Activated gamma-delta T cell treated with anti-CD3 and anti-CD28 coated beads, Interleukin-2, amount 50 U/mL, for 16 hours (primary cell): ENCODE measurements around the gene MED23.
"Not testable (repeated sequence)": the region's sequence is repeated elsewhere in the genome, so short reads cannot be mapped to it uniquely, and the experiment has no call there.

Experiments used
- DNase-seq: peaks from one replicate; pipeline ENCODE4 v3.0.0-alpha.2; 2020; ENCODE audit warnings: low read depth

Gene MED23

DNA sequence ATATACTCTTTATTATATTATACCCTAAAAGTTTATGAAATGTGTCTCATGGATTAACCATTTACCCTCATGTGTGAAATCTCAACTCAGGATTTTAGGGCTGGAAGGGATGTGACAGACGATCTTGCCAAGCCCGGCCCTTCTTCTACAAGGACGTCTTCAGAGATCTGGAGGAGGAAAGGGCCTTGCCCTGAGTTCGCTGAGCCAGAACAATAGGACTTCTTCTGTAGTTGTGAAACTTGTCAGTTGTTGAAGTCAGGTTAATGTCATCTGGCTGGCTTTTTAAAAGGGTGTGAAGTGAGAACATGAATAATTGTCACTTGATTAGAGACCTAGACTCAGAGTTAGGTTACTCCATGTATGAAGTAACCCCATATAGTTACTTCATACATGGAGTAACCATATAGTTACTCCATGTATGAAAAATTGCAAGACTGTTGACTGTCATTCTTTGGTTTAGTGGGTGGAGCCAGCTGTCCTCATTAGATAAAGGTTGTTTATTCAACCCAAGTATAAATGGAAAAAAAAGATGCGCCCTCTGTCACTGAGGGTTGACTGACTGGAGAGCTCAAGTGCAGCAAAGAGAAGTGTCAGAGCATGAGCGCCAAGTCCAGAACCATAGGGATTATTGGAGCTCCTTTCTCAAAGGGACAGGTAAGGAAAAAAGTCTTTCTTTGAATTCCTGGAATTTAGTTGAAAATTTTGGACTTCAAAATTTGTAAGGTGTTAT, 55.2 kb downstream of the MED23 start, which contains the start of gene ARG1:
Gene ARG1, plus strand, starts transcription at position 541 of the 730 bp plus-strand sequence. Its CDS starts 57 bp downstream, at position 598.
- DNase-seq = no peak

- DNase-seq = no peak
Observed at GRCh38 chr6:131568726-131569125, 59.3 kb downstream of the MED23 start.

GRCh38 chr6:131565056-131565455, 63.0 kb downstream of the MED23 start:
- no peak for DNase-seq

- DNase-seq = no peak
Observed at GRCh38 chr6:131561925-131562707, 65.9 kb downstream of the MED23 start.

- DNase-seq = no peak
Observed at GRCh38 chr6:131558922-131559321, 69.1 kb downstream of the MED23 start.

GRCh38 chr6:131555992-131556391, 72.0 kb downstream of the MED23 start:
- no peak for DNase-seq

DNA sequence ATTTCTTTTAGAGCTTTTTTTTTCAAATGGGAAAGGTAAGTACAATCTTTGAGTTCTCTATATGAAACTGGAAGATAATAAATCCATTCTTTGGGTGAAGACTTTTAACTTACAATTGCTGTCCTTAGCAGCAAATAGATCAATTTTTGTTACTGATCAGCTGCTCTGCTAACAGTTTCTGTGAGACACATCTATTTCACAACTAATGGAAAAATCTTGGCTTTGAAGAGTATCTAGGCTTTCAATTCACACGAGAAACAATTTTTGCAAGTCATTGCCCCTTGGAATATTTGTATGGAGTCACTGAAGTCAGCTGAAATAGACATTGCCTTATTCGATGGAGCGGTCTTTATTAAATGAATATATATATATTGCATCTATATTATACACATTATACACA, 75.5 kb downstream of the MED23 start:
- DNase-seq = no peak

- no peak for DNase-seq
Observed at GRCh38 chr6:131551902-131552301, 76.1 kb downstream of the MED23 start.

- DNase-seq = no peak
Observed at GRCh38 chr6:131549811-131550210, 78.2 kb downstream of the MED23 start.

DNA sequence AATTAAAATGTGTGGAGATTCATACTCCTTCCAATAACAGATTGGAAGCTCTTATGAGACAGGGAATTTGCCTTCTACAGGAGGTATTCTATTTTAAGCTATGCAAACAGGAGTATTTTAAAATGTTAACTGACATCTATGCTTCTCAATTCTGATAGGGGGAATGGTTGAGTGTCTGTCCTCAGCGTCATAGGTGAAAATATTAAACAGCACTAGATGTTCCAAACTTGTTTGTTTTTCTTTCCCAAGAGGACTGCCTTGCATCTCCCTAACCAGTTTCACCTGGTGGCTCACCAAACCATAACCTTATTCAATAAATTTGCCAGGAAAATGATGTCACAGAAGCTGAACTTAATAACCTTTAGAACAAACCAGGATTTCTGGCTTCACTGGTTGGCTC, 79.6 kb downstream of the MED23 start:
- no peak for DNase-seq

GRCh38 chr6:131547488-131547887, 80.6 kb downstream of the MED23 start:
- DNase-seq = no peak

GRCh38 chr6:131545317-131545716, 82.7 kb downstream of the MED23 start:
- DNase-seq = no peak

GRCh38 chr6:131538615-131539014, 89.4 kb downstream of the MED23 start:
- DNase-seq = not testable (repeated sequence)

DNA sequence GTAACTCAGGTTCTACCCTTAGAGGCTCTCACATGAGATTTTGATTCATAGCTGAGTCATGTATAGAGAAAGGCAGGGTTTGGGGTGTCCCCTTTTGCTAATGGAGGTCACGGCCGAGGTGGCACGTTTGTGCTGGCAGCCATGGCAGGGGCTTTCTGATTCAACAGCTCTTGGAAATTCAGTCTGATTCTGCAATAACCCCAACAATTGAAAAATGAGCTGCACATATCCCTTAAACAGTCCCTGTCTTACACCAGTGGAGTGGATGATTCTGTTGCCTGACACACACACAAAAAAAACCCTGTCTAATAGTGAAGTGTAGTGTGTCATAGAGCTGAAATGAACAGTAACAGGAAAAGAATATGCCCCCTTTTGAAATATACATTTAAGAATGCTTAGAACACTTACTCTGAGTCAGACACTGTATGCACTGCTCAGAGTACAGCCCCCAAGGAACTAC, 95.4 kb downstream of the MED23 start:
- DNase-seq = no peak

DNA sequence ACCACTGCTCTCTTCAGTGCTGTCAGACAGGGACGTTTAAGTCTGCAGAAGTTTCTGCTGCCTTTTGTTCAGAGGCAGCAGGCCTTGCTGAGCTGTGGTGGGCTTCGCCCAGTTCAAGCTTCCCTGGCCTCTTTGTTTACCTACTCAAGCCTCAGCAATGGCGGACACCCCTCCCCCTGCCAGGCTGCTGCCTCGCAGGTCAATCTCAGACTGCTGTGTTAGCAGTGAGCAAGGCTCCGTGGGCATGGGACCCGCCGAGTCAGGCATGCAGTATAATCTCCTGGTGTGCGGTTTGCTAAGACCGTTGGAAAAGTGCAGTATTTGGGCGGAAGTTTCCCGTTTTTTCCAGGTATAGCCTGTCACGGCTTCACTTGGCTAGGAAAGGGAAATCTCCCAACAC, 96.4 kb downstream of the MED23 start:
- not testable (repeated sequence) for DNase-seq

GRCh38 chr6:131530936-131531335, 97.1 kb downstream of the MED23 start:
- not testable (repeated sequence) for DNase-seq

- DNase-seq = no peak
Observed at GRCh38 chr6:131524695-131525336, 103.2 kb downstream of the MED23 start.

- DNase-seq = no peak
Observed at GRCh38 chr6:131523988-131524673, 103.9 kb downstream of the MED23 start.
